ENCODE data around the gene OBSCN. TPM values are rescaled to one million over a fixed set of nuclear protein-coding genes. Genes with fewer than 3 reads are reported as not detected.

The OBSCN gene
- total RNA-seq, 1 donor from 2014 or later = 20.6 TPM

- no peak overlapping the region for H3K4me3 ChIP-seq (ENCODE audit: low read depth, low read length)
- TF ChIP-seq CTCF (conservative IDR thresholded peaks at IDR 0.05; ENCODE audit: low read depth, low read length) = no peak
- no peak for DNase-seq (ENCODE audit: low read depth)
Measured at GRCh38 chr1:228411548-228412430, 203.9 kb downstream of the OBSCN start.

- no peak overlapping the region for H3K4me3 ChIP-seq (ENCODE audit: low read depth, low read length)
- no peak for DNase-seq (ENCODE audit: low read depth)
- TF ChIP-seq CTCF (conservative IDR thresholded peaks at IDR 0.05; ENCODE audit: low read depth, low read length) = no peak
Measured at GRCh38 chr1:228413241-228414010, 205.6 kb downstream of the OBSCN start.

DNA sequence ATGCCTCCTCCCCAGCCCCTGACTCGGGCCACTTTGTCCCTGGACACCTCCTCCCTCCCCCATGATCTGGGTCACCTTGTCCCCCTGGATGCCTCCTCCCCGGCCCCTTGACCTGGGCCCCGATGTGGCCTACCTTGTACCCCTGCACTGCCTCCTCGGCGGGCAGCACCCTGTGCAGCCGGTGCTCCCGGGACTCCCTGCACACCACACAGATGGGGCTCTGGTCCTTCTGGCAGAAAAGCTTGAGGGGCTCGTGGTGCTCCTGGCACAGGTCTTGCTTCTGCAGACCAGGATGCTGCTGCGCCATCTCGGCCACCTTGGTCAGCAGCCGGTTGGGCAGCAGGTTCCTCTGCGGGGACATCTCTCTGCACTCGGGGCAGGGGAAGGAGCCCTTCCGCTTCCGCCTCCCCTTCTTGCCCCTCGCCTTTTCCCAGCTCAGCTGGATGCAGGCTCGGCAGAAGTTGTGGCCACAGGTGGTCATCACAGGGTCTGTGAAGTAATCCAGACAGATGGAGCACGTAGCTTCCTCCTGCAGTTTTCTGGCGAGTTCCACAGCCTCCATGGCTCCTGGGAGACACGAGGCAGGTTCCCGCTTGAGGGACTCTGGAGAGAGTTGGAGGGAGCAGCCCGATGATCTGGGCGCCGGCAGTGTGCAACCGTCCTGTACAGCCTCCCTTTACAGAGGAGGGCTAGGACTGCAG lies 206.8 kb downstream of the OBSCN start:
- TF ChIP-seq CTCF (conservative IDR thresholded peaks at IDR 0.05; ENCODE audit: low read depth, low read length) = no peak
- H3K4me3 ChIP-seq (ENCODE audit: low read depth, low read length) = no peak overlapping the region
- DNase-seq (ENCODE audit: low read depth) = no peak

DNA sequence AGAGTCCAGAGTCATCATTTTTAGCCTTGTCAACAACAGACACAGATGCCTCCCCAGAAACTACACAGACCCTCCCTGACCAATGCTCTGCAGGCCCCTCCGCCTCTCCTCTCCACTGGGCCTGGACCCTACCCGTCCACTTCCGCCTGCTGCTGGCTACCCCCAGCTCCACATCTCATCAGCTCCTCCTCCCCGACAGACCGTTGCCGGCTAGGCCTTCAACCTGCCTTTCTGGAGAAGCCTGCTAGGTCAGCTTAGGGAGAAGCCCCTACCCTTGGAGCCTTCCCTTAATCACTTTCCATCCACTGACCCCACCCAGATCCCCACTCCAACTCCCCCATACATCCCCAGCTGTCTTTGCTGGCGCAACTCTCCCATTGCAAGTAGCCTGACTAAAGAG lies 207.4 kb downstream of the OBSCN start:
- no peak for TF ChIP-seq CTCF (conservative IDR thresholded peaks at IDR 0.05; ENCODE audit: low read depth, low read length)
- no peak overlapping the region for H3K4me3 ChIP-seq (ENCODE audit: low read depth, low read length)
- no peak for DNase-seq (ENCODE audit: low read depth)

GRCh38 chr1:228415853-228416216 lies 208.0 kb downstream of the OBSCN start:
- peak overlapping the region; percentile 41 for H3K4me3 ChIP-seq (ENCODE audit: low read depth, low read length)
- no peak for TF ChIP-seq CTCF (conservative IDR thresholded peaks at IDR 0.05; ENCODE audit: low read depth, low read length)
- DNase-seq (ENCODE audit: low read depth) = no peak

GRCh38 chr1:228416217-228416933 lies 208.5 kb downstream of the OBSCN start, which contains the start of gene TRIM17:
TRIM17 (minus strand) TSS chr1:228416861; CDS start chr1:228415072, 1,789 bp downstream.
- peak within 1 kb of the TSS; percentile 41 for H3K4me3 ChIP-seq (ENCODE audit: low read depth, low read length)
- no peak for DNase-seq (ENCODE audit: low read depth)
- TF ChIP-seq CTCF (conservative IDR thresholded peaks at IDR 0.05; ENCODE audit: low read depth, low read length) = no peak

Data from epithelial cell of proximal tubule (primary cell).